ENCODE results near the gene UNC45B. TPM values are rescaled to one million over a fixed set of nuclear protein-coding genes. Genes with fewer than 3 reads are reported as not detected.
A peak's percentile ranks its signal among the peaks of the same experiment; 100 is the strongest.

UNC45B gene
- total RNA-seq, 4 donors from 2014 or later = 0.05 to 0.31 (median 0.13) TPM; not detected in 1

- TF ChIP-seq CTCF (IDR thresholded peaks at IDR 0.05) (no peak), POLR2AphosphoS5 (IDR thresholded peaks at IDR 0.05) (no peak), POLR2A (IDR thresholded peaks at IDR 0.05) (no peak), EP300 (IDR thresholded peaks at IDR 0.05) (no peak)
- 59 to 73% methylated on average over 5 of the region's 5 CpGs for WGBS, 2 donors (ENCODE audit: low coverage in 1 of 2)
- H3K36me3 ChIP-seq = no peaks in the 10 kb centered on the region
- no peak for ATAC-seq
- peaks cover 37% of the 10 kb centered on the region for H3K27me3 ChIP-seq
- no peak overlapping the region for H3K4me3 ChIP-seq
- no peaks in the 10 kb centered on the region for H3K4me1 ChIP-seq
- H3K9me3 ChIP-seq = no peaks in the 10 kb centered on the region
- H3K27ac ChIP-seq = peak overlapping the region in 2 of 4 donors; percentile 4 to 35
Observed at GRCh38 chr17:35213412-35213940, 65.9 kb downstream of the UNC45B start.

DNA sequence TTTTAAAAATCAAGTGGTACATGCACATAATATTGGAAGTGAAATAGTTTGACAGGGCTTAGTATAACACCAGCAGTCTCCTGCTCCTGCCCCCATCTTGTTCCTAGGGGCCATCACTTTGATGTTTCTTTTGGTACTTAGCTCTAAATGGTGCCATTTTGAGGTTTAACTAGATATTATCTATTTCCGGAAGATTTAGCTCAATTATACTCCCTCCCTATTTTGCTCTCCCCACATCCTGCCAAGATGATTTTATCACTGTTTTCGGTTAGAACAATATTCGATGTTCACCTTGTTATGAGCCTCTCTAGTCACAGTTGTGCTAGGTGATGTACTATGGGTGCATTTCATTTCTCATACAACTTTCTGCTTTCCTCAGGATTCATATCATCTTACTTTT is 66.6 kb downstream of the UNC45B start:
- ATAC-seq = no peak
- no peak for TF ChIP-seq POLR2A (IDR thresholded peaks at IDR 0.05)
- TF ChIP-seq CTCF (IDR thresholded peaks at IDR 0.05) = no peak
- no peak for TF ChIP-seq EP300 (IDR thresholded peaks at IDR 0.05)
- no peak for TF ChIP-seq POLR2AphosphoS5 (IDR thresholded peaks at IDR 0.05)
- Histone ChIP-seq H3K27me3 (peaks cover 32% of the 10 kb centered on the region), H3K4me1 (no peaks in the 10 kb centered on the region), H3K4me3 (no peak overlapping the region), H3K9me3 (no peaks in the 10 kb centered on the region), H3K27ac (peak overlapping the region in 2 of 4 donors; percentile 15 to 35), H3K36me3 (no peaks in the 10 kb centered on the region)
- WGBS, 2 donors (ENCODE audit: low coverage in 1 of 2) = 68 to 82% methylated on average over 3 of the region's 3 CpGs

- WGBS, 2 donors (ENCODE audit: low coverage in 1 of 2) = 49 to 63% methylated on average over 3 to 4 of the region's 5 CpGs
- no peak overlapping the region for H3K4me3 ChIP-seq
Observed at GRCh38 chr17:35214631-35215273, 67.1 kb downstream of the UNC45B start.

GRCh38 chr17:35217107-35217506 is 69.5 kb downstream of the UNC45B start:
- ATAC-seq = no peak

More at GRCh38 chr17:35214631-35215273, 67.1 kb downstream of the UNC45B start:
- TF ChIP-seq POLR2AphosphoS5 (IDR thresholded peaks at IDR 0.05) (no peak), CTCF (IDR thresholded peaks at IDR 0.05) (no peak), POLR2A (IDR thresholded peaks at IDR 0.05) (no peak), EP300 (IDR thresholded peaks at IDR 0.05) (no peak)
- Histone ChIP-seq H3K27ac (peak overlapping the region in 2 of 4 donors; percentile 15 to 24), H3K9me3 (no peaks in the 10 kb centered on the region), H3K4me1 (no peaks in the 10 kb centered on the region), H3K27me3 (peaks cover 27% of the 10 kb centered on the region), H3K36me3 (no peaks in the 10 kb centered on the region)
- ATAC-seq = no peak

More at GRCh38 chr17:35217107-35217506, 69.5 kb downstream of the UNC45B start:
- TF ChIP-seq EP300 (IDR thresholded peaks at IDR 0.05) = no peak
- no peak for TF ChIP-seq POLR2A (IDR thresholded peaks at IDR 0.05)
- TF ChIP-seq POLR2AphosphoS5 (IDR thresholded peaks at IDR 0.05) = no peak
- TF ChIP-seq CTCF (IDR thresholded peaks at IDR 0.05) = no peak
- Histone ChIP-seq H3K4me1 (no peaks in the 10 kb centered on the region), H3K4me3 (no peak overlapping the region), H3K9me3 (peaks cover 0 to 1% (median 0%) of the 10 kb centered on the region in 3 donors), H3K27ac (no peak overlapping the region), H3K27me3 (peaks cover 11% of the 10 kb centered on the region), H3K36me3 (no peaks in the 10 kb centered on the region)
- 37 to 52% methylated on average over 5 of the region's 5 CpGs for whole genome bisulfite sequencing, 2 donors (ENCODE audit: low coverage in 1 of 2)

Measured in gastroesophageal sphincter (tissue), 4 donors.